HK-2 (cell line): ENCODE measurements around the gene CCDC148.

Source experiments
- DNase-seq: peaks from one replicate; pipeline ENCODE4 v3.0.0-alpha.2; 2018; ENCODE audit not compliant: unreplicated experiment

Gene CCDC148

DNA sequence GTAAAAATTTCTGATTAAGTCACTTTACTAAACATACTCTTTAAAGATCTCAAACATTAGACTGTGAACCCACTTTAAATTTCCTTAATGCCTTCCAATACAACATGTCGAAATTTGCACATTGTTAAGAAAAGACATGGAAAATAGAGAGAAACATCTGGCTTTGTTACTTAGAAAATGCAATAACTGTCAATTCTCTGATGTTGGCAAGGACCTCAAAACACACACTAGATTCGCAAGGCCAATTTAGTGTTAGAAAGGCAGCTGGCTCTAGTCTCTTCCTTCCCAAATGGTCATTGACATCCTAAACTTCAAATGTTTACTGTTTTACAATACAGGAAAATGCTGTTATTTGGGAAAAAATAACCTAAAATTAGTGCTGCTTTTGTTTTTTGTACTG, 244.3 kb downstream of the CCDC148 start:
- DNase-seq: no peak

DNA sequence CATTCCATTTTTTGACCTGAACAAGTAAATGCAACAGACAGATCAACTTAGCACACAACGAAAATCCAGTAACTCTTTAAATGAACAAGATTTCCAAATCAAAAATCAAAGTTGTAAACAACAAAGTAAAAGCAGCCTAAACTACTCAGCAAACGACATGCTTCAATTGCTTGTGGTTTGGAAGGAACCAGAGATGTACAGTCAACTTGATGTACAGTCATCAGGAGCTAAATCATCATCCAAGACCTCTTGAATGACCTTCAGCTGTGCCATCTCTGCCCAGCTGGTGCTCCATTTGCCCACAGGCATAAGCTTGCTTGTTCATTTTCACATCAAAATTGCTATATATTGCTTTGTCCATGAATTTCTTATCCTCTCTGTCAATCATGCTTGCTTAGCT, 245.1 kb downstream of the CCDC148 start:
- no peak for DNase-seq

DNA sequence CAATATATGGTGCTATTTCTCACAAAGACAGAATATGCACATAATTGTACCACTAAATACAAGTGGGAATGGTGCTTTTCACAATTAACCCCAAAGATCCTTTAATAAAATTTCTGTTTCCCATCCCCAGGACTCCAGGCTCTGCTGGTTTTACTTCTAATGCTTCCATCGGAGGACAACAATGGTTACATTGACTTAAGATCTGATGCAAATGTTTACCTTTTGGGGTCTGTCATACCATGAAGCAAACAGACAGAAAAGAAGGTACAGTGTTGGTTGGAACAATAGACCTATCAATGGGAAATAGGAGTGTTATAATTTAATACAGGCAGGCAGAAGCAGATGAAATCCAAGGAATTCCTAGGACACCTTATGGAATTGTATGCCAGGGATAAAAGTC, 249.2 kb downstream of the CCDC148 start:
- DNase-seq: no peak

DNA sequence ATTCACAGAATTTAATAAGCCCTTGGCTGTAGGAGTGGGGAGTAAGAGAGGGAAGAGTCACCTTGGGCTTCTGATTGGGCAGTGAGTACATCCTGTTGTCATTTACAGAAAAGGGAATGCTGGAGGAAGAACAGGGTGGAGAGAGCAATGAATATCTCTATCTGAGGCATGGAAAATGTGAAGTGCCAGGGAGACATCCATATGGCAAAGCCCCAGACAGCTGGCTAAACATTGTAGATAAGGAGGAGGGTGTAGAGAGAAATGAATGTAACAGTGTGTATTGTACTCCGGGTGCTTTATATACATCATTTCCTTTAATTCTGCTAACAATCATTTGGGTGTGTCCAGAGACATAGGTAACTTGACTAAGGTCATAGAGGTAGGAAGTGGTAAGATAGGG, 251.3 kb downstream of the CCDC148 start:
- no peak for DNase-seq

DNA sequence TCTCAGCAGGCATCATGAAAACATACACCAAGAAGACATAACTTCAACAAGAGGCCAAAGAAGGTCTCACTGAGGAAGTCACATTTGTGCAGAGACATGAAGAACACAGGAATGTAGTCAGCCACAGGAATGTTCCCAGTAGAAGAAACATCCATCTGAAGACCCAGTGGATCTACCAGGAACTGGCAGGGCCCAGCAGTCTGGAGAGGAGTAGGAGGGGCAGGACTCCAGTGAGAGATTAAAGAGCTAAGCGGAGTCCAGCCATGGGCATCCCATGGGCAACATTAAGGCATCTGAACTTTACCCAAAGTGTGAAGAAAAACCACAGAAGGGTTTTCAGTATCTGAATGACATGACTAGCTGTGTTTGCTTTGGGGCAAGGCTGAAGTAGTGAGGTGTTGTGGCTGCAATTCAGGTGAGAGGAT, 251.8 kb downstream of the CCDC148 start:
- no peak for DNase-seq

DNA sequence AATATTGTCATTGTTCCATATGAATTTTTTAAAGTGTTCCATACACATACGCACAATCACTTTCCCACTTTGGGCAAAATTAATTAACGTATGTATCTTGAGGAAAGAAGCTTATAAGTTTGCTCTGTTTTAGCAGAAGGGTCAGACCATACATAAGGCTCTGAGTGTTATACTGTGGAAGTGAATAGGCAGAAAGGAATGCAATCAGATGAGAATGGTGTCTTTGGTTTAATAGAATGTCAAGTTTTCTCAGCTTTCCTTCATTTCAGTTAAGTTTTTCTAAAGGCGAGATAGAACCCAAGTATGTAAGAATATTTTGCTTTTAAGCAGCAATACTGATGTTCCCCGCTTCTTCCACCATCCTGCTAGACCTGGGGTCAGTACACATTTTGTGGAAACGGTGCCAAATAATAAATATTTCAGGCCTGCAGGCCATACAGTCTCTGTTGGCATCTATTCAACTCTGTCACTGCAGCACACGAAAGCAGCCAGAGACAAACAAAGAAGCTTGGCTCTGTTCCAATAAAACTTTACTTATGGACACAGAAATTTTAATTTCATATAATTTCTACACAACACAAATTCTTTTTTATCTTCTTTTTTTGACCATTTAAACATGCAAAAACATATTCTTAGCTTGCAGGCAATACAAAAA, 254.3 kb downstream of the CCDC148 start:
- no peak for DNase-seq

DNA sequence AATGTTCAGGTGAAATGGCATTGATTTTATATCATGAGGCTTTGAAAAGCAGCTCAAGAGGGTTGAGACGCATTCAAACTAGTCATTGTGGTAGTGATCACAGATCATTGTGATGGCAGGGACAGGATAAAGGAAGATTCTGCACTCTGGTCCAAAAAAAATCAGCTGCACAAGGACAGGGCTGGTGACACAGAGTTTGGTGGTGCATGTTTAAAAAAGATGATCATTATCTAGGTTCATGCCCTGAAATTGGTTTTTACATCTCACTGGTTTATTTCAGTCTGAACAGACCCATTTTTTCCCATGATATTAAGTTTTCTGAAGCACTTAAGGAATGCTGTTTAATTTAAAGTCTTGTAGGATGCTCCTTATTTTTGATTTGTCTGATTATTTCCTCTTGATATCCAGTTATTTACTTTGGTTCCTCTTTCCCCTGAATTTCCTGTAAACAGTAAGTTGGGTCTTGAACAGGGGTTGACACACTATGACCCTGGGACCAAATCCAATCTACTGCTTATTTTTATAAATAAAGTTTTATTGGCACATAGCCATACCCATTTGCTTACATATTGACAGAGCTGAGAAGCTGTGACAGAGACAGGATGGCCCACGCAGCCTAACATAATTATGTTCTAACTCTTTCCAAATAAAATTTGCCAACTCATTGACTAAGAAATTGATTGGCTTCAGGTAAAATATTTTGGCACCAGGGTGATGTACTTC, 256.5 kb downstream of the CCDC148 start:
- no peak for DNase-seq

DNA sequence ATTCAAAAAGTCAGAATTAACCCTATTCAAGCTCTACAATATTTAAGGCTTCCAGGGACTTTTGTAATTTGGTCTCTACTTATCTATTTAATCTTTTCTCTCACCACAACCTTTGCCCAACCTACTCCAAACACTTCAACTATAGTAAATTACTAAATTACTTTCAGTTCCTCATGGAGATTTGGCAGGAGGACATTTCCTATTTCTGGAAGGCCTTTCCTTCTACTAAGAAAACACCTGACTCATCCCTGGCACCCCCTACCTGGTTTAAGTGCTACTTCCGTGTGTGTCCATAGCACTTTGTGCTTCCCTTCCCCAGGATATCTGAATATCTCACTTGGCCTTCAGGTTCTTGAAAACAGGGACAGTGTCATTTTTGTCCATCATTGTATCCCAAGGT, 258.6 kb downstream of the CCDC148 start:
- DNase-seq: no peak

DNA sequence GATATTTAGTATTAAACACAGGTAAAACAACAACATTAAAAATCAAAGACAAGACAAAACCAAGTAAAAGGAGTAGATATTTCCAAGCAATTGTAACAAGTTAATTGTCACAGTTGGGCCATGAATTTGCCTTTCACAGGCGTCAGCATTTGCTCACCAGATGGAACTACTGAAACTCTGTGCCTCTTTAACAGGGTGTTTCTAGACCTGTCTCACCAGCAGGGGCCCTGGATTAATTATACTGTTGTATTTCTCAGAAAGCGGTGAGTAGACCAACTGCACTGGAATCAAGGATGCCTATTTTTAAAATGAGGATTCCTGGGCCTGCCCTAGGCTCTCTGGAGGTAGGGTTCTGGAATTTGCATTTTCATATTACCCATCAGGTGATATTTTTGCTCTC, 262.3 kb downstream of the CCDC148 start:
- DNase-seq: no peak

DNA sequence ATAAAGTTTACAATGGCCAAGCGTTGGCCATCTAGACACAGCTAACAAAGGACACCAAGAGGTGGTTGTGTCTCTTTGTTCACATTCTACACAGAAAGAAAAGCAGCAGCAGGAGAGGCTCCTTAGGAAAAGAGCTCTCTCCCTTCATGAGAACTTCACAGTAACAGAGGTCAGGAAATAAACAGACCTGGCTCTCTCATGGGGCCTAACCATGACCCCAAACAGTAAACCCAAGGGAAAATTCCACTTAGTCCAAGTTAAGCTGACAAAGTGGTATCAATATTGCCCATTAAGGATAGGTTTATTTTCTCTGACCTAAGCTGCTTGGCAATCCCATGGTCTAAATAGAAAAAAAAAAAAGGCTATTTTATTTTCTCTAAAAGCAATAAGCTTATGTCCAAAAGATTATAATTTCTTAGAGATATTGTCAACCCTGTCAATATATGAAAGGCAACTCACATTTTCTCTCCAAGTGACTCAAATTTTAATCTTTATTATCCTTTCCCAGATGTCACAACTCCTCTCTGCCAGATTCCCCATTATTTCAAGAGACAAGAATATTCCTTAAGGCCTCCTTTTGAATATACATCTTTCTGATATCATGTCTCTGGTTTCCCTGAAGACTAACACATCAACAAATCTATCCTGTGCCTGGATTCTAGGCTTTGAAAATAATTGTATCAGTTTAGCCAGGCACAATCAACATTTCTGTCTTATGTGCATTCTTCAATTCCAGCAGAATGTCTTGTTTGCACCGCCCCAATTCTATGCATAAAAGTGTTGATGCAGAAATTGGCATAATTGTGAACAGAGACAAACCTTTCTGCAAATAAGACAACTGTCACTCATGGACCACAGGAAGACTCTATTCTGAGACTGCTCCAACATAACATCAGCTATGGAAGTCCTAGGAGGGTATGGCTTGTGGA, 263.8 kb downstream of the CCDC148 start:
- DNase-seq: no peak

DNA sequence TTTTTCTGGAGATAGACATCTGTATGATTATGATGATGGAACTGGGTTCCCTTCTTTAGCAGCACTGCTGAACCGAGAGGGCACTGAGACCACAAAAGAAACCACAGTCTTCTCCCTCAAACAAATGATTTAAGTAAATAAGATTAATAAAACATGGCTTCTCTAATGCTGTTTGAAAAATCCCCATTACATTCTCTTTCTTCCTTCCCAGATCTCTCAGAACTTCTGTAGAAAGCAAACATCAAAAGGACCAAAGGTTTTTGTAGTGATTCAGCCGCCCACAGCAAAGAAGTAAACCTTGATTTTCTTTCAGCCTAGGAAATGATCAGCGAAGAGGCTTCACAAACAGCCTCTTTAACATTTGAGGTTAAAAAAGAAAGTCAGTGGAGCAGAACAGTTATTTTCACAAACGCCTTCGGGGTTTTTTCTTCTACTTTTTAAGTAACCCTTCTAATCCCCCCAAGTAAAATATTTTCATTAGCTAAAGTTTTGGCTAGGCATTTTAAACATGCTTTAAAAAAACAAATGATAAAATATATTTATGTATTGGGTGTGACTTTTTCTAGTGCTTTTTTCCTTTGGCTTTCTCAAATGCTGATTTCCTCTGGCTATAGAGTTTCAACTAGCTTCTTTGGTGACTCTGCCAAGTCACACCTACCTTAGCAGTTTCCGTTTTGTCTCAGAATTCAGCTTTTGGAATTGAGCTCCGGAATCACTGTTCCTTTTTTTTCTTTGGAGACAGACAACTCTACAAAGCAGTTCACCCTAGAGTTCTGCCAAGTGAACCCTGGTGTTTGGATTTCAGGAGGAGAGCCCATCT, 265.3 kb downstream of the CCDC148 start:
- DNase-seq: no peak

DNA sequence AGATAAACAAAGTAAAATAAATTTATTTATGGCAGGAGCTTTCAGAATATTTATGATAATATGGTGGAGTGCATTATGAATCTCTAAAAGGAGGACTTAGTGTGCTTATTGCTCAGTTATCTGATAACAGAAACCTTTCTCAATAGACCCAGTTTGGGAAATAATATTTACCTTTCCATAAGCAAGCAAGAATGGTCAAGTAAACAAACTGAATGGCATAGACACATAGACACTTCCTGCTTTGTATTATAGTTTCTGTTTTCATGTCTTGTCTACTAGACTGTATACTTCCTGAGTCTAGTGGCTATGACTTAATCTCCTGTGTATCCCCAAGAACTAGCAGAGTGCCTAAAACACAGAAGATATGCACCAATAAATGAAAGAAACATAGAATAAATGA, 267.0 kb downstream of the CCDC148 start:
- DNase-seq: no peak

DNA sequence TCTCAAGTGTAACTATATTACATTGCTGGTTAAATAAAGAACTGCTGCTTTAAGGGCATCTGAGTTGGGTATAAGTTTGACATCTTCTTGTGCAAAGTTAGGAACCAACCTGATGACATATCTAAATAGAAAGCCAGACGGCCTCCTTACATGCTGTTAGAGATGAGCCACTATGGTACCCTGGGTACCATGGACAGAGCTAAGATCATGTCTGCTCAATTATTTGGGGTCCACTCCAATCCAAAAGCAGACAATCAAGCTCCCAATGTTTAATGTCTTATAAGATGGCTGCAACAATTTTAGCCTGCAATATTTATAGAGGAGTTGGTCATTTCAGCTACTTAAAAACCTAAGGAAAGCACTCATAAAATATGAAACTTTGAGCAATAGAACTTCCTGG, 268.6 kb downstream of the CCDC148 start:
- DNase-seq: no peak

DNA sequence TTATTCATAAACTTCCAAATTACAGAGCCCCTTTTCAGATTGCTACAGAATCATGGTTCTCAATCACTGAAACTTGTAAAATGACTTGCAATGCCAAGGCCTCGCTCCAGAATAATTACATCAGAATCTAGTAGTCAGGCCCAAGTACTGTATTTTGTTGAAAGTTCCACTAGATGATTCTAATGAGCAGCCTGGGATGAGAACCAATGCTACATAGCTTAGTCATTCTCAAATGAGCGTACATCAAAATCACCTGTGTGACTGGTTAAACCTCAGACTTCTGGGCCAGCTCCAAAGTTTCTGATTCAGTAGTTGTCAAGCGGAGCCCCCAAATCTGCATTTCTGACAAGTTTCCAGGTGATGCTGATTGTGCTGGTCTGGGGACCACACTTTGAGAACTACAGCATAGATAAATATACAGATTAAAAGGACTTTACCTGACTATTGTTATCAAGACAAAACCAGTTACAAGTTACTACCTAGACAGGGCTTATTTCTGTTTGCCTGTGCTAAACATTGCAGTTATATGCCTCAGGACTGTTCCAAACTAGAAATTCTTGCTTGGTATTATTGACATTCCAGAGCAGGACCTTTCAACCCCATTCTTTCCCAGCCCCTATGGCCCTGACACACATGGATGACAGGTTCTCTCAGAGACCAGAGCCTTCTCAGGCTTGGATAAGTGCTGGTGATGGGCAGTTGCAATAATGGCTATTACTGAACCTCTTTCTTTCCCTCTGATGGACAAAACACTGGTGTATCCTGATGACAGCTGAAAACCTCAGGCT, 271.8 kb downstream of the CCDC148 start:
- no peak for DNase-seq

DNA sequence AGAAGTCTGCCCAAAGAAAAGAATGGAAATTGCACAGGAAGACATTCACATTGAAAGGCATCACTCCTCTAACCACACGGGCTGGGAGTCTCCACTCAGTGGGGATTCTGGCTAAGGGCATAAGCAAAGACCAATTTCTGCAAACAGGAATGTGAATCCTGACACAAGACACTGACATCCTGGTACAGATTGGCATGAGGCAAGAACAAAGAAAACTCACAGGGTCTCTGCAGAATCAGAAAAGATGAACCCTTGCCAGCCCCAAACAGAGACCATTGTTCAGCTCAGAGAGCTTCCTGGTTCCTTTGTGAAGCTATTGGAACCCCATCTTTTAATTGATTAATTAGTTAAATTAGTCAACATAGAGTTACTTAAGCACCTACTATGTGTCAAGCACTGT, 272.6 kb downstream of the CCDC148 start:
- DNase-seq: no peak

DNA sequence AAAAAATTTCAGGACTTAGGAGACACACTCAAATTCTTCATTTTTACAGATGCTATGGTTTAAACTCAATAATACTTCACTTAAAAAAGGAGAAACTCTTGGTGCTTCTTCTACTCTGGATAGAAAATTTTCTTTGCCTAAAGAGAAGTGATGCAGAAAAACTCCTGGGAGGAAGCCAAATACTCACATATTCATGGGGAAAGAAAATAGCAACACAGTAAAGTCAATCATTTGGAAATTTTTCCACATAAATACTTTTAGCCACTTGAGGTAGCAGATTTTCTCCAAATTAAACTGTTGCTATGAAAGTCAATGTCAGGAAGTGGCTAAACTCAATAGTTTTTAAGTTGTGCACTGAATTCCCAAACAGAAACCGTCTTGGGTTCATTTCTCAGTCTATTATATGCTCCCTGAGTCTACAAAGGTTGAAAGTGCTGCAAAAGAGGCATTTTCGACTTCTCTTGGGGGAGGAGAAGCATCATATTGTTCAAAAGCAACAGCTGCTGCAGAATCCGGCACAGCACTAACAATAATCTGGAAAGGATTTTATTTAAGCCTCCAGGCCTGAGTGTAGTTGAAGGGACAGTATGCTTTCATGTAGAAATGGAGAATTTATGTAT, 273.8 kb downstream of the CCDC148 start:
- no peak for DNase-seq

DNA sequence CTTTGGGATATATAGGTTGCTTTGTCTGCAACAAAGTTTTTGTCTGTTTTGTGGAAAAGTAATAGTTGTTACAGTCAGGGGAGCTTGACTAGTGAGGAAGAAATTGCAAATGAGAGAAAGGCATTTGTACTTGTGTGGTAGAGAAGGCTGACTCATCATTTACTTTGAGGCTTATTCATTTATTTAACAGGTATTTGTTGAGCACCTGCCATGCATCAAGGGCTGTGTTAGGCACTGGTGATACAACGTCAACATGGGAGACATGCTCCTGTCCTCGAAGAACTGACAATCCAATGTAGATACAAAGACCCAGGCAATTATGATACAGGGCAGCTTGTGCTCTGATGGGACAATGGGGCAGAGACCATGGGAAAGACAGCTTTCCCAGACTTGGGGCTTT, 275.4 kb downstream of the CCDC148 start:
- DNase-seq: no peak

DNA sequence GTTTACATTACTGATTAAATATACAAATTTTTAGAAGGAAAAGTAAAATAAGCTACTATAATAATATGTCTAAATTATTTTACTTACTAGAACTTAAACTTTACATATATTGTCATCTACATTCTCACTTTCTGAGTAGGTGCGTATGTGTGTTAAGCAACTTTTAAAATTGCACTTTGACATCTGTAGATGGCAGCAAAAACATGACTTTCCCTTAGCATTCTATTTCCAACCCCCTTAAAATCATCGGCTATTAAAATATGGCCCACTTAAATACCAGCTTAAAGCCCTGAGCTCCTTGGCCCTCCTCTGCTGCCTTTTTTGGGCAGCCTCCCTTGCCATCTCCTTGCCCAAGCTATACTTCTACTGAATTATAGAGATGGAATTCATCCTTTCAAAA, 276.9 kb downstream of the CCDC148 start:
- no peak for DNase-seq

DNA sequence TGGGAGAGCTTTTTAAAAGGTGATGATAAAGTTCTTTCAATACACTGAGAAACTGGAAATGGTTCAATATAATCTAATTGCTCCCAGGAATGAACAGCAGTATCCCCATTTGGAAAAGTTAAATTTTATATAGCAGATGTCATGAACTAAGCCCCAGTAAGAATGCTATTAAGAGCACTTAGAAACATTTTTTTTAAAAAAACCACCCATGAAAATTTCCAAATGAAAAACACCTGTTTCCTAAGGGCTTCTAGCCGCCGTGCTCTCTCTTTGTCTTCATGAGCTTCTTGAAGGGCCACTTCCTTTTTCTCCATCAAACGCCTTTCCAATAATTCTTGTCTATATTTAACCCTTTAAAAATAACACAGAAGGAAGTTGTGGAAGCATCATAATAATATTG, 277.9 kb downstream of the CCDC148 start:
- no peak for DNase-seq

DNA sequence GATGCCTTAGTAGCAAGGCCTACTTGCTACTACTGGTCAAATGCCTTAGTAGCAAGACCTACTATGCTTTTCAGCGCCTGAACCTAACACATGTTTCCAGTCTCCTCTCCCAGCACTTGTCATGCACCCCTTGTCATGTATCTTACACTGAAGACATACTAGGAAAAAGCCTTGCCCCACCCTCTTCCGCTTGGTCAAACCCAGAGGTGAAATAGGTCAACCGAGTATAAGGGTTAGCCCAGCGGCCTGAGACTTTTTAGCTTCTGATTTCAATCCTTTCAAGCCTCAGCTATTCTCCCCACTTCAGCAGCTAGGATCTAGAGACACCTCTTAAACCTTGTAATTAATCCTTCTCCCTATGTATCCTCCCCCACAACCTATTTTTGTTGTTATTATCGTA, 281.6 kb downstream of the CCDC148 start:
- DNase-seq: no peak

DNA sequence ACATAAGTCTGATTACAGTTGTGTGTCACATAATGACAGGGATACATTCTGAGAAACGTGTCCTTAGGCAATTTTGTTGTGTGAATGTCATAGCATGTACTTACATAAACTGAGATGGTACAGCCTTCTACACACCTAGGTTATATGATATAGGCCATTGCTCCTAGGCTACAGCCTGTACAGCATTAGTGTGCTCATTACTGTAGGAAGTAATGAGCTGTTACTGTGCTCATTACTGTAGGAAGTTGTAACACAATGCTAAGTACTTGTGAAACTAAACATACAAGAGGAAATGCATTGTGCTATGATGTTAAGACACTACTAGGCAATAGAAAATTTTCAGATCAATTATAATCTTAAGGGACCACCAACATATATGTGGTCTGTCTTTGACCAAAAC, 282.1 kb downstream of the CCDC148 start:
- no peak for DNase-seq
